Measurements from ENCODE around the gene PTPRR.

The PTPRR gene

DNA sequence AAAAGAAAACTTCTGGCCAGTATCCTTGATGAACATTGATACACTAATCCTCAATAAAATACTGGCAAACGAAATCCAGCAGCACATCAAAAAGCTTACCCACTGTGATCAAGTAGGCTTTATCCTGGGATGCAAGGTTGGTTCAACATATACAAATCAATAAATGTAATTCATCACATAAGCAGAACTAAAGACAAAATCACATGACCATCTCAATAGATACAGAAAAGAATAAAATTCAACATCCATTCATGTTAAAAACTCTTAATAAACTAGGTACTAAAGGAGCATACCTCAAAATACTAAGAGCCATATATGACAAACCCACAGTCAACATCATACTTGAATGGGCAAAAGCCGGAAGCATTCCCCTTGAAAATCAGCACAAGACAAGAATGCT lies 211.5 kb downstream of the PTPRR start:
- DNase-seq (ENCODE audit: low read depth in 2 of 3, low spot score in 2 of 3) = no peak

GRCh38 chr12:70706611-70707010 lies 213.9 kb downstream of the PTPRR start:
- no peak for DNase-seq (ENCODE audit: low read depth in 2 of 3, low spot score in 2 of 3)

DNA sequence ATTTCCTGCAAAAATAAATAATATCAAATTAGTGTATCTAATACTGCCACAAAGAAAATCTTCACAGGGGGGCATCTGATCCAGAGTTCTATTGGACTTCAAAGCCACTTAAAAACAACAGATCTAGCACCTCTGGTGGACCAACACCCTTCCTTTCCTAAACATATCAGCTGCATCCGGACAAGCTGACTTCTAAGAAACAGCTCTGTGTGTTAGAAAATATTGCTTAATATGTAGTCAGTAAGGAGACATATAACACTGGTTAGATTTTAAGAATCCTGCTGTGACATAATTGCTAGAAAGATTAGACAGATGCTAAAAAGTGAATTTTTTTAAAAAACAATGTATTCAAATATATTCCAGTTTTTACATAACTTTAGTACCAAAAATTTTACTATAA lies 222.2 kb downstream of the PTPRR start:
- DNase-seq (ENCODE audit: low read depth in 2 of 3, low spot score in 2 of 3) = no peak

- no peak for DNase-seq (ENCODE audit: low read depth in 2 of 3, low spot score in 2 of 3)
Observed at GRCh38 chr12:70695361-70696023, 225.0 kb downstream of the PTPRR start.

DNA sequence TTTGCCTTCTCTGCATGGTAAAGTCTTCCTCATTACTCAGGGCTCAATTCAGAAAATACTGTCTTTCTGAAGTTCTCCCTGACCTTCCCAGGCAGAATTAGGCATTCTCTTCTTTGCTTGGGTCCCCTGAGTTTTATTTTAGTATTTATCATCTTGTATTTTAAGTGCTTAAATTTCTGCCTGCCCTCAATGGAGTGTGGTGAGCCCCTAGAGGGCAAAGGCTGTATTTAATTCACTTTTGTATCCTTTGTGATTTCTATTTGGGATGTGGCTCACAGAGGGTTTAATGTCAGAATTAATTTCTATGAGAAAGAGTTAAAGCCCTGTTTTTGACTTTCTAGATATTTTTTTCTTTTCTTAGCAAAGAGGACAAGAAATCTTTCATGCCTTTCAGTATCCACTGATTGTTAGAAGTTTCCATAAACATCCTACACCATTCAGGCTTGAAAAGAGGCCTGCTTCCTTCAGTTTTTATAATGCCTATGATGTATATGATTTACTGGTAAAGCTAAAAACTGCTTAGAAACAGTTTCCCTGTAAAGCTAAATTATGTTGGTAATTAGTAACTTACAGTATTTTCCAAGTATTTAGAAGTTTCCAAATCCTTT lies 227.8 kb downstream of the PTPRR start:
- no peak for DNase-seq (ENCODE audit: low read depth in 2 of 3, low spot score in 2 of 3)

- no peak for DNase-seq (ENCODE audit: low read depth in 2 of 3, low spot score in 2 of 3)
Observed at GRCh38 chr12:70691018-70691672, 229.4 kb downstream of the PTPRR start.

- DNase-seq (ENCODE audit: low read depth in 2 of 3, low spot score in 2 of 3) = no peak
Observed at GRCh38 chr12:70686907-70687306, 233.6 kb downstream of the PTPRR start.

DNA sequence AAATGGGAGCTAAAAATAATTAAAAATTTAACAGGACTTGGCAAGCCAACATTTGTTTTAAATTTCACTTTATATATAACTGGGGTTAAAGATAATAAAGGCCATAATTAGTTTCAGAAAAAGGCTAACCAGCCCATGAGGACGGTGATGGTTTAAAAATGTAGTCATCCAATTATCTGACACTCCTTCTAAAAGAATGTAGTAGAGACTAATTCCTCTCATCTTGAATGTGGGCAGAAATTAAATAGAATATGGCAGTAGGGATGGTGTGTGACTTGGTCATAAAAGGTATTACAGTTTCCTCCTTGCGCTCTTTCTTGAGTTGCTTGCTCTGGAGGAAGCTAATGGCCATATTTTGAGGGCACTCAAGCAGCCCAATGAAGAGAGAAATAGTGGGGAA lies 234.2 kb downstream of the PTPRR start:
- DNase-seq (ENCODE audit: low read depth in 2 of 3, low spot score in 2 of 3) = no peak

DNA sequence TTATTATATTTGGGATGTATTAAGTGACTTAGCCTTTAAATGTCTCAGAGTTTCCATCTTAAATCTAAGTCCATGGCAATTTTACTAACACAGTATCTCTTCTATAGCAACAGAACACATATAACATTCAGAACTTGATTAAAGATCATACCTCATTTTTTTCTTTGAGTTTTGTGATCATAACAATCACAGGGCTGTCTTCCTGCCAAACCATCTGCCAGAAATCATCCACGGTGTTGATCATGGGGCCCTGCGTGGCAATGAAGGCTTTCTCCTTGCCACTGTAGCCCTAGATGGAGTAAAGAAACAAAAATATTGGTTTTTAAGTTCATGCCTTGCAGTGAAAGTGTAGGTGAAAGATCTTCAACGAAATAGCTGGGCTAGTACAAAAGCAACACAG lies 236.6 kb downstream of the PTPRR start:
- no peak for DNase-seq (ENCODE audit: low read depth in 2 of 3, low spot score in 2 of 3)

DNA sequence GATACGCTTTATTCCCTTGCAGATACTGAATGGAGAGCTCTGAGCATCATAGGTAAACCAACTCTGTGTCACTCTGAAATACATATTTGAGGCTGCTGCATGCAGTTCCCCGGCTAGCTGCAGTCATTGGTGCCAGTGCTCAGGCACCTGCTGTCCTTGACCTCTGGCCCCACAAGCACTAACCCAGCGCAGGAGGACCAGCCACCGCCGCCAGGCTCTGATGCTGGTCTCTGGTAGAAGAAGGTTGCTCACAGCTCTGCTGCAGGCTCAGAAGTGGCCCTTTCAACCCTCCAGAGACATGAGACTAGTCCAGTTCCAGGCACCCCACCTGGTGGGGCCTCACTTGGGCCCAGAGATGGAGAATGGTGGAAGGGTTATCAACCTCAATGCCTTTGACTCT lies 248.8 kb downstream of the PTPRR start:
- no peak for DNase-seq (ENCODE audit: low read depth in 2 of 3, low spot score in 2 of 3)

DNA sequence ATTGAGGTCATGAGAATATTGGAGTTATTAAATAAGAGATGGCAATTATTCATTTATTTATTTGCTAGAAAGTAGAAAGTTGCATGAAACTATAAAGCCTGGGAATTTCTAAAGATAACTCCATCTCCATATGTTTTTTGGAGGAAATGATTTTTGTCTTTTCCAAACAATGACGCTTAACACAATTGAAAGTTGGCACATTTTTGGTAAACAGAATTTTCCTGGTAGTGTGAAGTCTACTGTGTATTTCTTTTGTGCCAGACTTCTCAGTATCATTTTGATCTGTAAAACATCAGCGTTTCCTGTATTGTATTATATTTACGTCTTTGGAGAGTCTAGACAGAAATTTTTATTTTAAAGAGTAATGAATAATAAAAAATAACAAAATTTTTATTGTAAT lies 249.6 kb downstream of the PTPRR start:
- no peak for DNase-seq (ENCODE audit: low read depth in 2 of 3, low spot score in 2 of 3)

DNA sequence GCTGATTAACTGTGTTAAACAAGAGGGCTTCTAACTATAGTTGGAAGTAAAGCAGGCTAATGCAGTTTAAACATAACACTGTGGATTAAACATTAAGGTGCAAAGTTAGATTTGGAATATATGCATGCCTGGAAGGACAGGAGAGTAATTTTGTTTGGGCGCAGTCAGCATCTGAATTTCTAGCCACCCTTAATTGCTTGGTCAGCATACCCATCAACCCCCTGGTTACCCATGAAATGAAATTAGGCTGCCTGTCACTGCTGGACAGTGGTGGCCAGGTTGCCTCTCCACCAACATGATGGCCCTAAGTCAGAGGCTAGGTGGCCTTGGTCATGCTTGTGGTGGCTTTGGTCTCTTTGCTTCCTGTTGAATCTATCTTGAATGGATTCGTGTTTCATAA lies 253.3 kb downstream of the PTPRR start:
- no peak for DNase-seq (ENCODE audit: low read depth in 2 of 3, low spot score in 2 of 3)

DNA sequence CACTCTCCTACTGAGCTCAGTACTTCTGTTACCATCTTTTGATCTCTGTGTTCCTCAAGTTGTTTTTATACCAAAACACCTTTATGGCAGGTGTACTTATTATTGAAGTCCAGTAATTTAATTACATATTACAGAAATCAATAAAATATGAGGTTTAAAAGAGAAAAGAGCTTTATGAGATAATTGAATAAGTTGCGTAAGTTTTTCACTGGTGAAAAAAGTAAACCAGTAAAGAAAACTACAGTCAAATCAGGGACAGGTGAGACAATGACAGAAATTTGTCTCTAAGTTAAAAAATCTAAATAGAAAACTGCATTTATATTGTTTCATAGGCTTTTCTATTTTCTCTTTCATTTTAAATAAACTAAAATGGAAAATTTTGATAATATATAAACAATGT lies 254.2 kb downstream of the PTPRR start:
- DNase-seq (ENCODE audit: low read depth in 2 of 3, low spot score in 2 of 3) = no peak

DNA sequence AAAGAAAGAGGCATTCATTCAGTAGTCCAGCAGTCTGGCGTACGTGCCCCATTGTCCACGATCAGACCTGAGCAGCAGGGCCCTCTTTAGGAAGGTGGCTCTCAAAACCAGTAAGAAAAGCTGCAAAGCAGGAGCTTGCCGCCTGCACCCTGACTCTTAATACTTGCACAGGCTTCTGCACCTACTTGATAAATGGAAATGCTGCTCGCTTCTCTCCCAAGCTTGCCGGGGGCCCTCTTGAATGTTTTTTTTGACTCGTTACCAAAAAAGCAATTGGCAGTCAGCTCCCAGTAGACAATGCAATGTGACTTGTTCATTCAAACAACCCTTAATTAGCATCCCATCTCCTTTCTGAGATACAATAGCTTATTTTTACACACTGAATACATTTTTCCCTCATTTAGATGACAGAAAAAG lies 256.1 kb downstream of the PTPRR start:
- no peak for DNase-seq (ENCODE audit: low read depth in 2 of 3, low spot score in 2 of 3)

DNA sequence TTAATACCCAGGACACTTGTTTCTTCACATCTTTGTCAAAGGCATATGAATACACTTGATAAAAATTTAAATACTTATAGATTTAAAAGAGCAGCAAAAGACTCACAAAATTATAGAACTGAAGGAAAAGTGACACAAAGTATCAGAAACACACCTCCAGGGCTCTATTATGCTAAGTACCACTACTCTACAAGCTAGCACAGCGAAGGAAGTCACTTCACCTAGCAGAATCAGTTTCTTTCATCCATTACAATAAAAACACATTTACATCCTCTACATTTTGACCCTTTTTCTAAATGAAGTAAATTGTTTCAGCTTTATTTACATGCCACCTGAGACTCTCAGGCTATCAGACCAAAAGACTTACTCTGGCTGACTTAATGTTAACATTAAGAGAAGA lies 256.7 kb downstream of the PTPRR start:
- no peak for DNase-seq (ENCODE audit: low read depth in 2 of 3, low spot score in 2 of 3)

DNA sequence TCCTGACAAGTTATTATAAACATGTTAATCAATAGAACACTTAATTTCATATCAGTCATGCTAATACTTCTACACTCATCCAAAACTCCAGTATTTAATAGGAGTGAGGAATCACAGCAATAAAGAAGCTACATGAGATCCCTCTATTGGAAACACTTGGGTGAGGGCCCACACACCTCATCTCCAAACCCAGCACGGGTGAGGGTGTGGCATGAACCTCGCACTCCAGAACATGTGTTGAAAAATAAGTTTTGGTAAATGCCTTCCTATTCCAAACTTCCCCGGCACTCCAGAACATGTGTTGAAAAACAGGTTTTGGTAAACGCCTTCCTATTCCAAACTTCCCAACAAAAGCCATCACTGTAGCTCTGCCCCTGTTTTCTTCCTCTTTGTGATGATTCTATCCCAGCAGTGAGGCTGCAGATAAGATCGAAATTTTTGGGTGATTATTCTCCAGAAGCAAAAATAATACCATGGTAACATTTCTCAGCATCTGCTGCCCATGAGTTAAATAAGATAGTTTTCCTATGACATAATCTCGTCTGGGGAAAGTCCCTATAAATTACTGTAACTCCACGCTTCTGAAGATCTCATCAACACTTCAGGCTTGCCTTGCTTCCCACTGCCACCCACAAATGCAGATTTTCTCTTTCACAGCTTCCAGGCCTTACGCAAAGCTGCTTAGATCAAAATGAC lies 258.9 kb downstream of the PTPRR start:
- no peak for DNase-seq (ENCODE audit: low read depth in 2 of 3, low spot score in 2 of 3)

DNA sequence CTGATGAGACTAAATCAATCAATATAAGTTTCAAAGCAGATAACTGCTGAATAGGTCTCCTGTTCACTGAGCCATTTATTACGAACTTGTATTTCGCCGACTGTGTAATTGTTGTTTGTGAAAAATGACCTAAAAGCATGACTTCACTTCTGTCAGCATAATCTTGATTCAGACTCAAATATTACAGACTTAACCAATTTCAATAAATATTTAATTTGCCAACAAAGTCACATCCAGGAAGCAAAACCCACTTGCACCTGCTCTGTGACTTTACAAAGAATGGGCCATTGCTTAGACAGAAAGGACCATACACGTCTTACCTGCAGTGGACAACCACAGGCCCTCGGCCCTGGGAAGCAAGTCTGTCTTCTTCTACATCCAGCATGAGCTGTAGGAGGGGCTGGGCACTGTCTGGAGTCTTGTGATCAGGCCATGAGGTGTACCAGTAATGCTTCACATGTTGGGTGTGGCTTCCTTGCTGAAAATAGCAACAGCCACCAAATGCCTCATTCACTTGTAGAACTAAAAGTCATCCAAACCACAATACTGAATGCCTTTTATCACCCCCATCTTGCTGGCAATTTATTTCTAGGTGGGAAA lies 259.8 kb downstream of the PTPRR start:
- no peak for DNase-seq (ENCODE audit: low read depth in 2 of 3, low spot score in 2 of 3)

GRCh38 chr12:70660002-70660604 lies 260.4 kb downstream of the PTPRR start:
- DNase-seq (ENCODE audit: low read depth in 2 of 3, low spot score in 2 of 3) = no peak

- no peak for DNase-seq (ENCODE audit: low read depth in 2 of 3, low spot score in 2 of 3)
Observed at GRCh38 chr12:70659077-70659606, 261.4 kb downstream of the PTPRR start.

- no peak for DNase-seq (ENCODE audit: low read depth in 2 of 3, low spot score in 2 of 3)
Observed at GRCh38 chr12:70657616-70658286, 262.8 kb downstream of the PTPRR start.
